Raji (cell line): Measurements from ENCODE around the gene UBAP1L.

Experiments
- POLR2A ChIP-seq: IDR thresholded peaks from 2 replicates; pipeline ENCODE4 v1.6.1; 2011; ENCODE audit warnings: low read depth, low read length, control low read depth; ENCODE audit not compliant: insufficient read depth

Gene UBAP1L

DNA sequence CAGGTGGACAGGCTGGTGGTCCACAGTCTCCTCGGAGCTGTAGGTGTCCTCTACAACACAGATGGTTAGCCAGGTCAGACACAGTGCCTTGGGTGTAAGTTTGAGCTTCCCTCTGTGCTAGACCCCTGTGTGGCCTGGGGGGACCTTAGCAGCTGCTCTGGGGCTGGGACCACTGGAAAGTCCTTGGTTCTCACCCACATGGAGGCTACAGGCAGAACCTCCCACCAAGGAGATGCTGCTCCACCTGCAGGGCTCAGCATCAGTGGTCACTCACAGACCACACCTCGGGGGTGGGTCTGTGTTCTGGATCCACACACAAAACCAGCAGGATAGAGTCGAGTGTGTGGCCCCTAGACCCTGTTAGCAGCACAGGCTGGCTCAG lies 55.6 kb downstream of the UBAP1L start:
- no peak for TF ChIP-seq POLR2A

GRCh38 chr15:65058394-65059368 lies 56.3 kb downstream of the UBAP1L start:
- no peak for TF ChIP-seq POLR2A

DNA sequence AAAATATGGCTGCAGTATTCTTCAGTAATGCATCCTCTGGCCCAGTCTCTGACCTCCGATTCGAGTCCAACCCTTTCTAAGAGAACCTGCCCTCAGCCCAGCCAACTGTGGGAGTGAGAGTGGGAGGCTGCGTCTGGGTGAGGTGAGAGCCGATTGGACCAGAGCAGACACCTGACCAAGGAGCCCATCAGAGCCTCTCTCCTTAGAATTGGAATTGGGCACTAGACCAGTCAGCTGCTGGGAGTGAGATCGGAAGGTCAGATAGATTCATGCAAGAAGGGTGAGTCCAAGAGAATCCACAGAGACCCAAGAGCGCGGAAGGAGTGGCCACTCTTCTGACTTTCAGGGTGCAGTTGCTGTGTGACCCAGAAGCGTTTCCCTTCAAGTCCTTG lies 57.5 kb downstream of the UBAP1L start:
- TF ChIP-seq POLR2A: no peak

DNA sequence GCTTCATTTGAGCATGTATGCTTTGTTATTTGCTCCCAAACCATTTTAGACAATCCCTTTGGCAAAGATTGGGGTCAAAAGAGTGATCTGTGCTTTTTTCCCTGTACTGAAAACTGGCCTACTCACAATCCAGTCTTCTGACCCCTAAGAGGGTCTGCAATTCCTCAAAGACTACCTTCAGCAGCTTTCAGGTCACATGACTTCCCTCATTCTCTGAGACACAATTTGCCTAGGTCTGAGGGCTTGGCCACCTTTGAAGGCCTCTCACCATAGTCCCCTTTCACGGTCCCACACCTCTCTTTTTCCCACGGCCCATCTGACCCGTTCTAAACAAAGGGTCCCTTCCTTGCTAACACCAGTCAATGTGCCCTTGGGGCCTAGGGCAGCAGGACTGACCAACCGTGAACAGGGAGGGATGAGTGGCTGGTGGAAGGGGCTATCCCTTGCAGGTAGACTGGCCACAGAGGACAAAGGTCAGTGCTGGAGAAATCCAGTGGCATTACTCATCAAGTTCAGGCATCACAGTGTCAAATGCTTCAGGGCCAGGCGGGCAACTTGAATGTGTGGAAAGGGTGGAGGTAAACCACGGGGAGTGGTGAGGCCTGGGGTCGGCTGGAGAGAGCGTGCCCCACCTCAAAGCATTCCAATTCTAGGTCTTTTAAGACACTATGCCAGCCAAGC lies 58.0 kb downstream of the UBAP1L start:
- no peak for TF ChIP-seq POLR2A

DNA sequence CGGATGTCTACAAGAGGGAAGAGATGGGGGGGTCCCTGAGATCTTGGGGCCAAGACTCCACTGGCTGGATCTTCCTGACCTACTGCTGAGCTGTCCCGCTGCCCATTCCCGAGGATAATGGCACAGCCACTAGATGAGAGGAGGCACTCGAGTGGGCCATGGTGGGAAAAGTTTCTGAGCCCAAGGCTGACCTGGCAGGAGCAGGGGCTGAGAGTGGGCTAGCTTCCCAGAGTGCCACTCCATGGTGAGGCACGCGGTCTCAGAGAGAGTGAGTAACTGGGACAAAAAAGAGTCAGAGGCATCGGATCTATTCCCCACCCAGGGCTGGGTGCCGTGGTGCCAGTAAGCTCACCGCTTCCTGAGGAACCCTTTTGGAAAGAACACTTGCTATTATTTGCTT lies 58.9 kb downstream of the UBAP1L start:
- no peak for TF ChIP-seq POLR2A

DNA sequence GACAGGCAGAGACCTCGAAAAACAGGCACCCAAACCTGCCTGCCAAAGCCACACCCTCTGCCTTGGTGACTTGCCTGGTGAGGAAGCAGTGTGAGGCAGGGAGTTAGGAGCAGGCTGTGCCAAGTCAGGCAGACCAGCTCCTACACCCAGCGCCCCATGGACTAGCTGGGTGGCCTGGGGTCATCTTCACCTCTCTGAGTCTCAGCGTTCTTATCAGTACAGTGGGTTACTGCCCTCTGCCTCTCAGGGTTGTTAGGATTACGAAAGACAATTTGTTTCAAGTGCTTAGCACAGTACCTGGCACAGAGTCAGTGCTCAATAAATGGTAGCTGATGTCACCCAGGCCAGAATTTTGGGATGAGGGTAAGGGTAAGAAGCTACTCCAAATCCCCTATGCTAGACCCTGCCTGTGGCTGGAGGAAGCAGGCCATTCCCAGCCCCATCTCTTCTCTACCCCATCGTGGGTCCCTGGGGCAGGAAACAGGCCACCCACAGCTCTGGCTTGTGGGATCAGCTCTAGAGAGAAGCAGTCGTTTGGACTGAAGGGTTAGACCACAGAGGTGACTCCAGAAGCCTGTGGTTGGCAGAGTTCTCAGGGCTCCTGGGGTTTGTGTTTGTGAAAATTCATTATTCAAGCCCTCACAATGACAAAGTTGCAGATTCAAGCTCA lies 59.7 kb downstream of the UBAP1L start:
- TF ChIP-seq POLR2A: no peak

GRCh38 chr15:65054333-65055200 lies 60.4 kb downstream of the UBAP1L start:
- no peak for TF ChIP-seq POLR2A

DNA sequence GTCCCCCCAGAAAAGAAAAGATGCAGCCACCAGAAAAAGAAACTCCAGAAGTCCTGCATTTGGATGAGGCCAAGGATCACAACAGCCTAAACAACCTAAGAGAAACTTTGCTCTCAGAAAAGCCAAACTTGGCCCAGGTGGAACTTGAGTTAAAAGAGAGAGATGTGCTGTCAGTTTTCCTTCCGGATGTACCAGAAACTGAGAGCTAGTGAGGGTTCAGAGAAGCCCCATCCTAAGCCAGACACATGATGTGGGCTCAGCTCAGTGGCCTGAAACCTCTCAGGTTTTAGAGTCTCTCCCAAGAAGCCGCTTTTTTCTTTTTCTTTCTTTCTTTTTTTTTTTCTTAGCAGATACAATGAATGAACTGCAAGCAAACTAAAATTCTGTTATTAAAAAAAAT lies 62.0 kb downstream of the UBAP1L start:
- no peak for TF ChIP-seq POLR2A

DNA sequence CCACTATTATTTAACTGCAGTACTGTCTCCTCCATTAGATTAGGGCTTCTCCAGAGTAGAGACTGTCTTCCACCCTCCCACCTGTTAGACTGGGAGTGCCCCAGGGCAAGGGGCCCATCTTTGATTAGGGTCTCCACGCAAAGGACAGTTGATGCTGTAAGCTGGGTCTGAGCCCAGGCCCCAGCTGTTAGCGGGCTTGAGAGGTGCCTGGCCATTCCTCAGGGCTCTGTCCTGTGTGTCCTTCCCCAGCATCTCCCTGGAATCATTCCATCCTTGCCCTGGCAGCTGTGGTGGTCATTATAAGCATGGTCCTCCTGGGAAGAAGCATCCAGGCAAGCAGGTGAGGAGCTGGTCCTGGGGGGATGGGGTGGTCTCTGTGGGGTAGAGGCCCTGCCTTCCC lies 63.7 kb downstream of the UBAP1L start:
- no peak for TF ChIP-seq POLR2A

DNA sequence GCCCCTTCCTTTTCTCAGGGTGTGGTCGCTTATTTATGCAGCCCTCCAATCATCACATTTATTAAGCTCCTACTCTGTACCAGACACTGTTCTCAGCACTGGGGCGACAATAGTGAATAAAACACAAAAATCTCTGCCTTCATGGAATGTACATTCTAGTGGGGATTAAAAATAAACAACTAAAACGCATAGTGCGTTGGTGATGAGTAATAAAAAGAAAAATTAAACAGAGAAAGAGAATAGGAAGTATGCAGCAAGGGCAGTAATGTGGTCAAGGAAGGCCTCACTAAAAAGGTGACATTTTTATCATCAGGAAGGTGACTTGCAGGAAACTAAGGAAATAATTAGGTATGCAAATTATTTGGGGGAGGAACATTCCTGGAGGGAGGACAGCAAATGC lies 64.7 kb downstream of the UBAP1L start:
- no peak for TF ChIP-seq POLR2A

DNA sequence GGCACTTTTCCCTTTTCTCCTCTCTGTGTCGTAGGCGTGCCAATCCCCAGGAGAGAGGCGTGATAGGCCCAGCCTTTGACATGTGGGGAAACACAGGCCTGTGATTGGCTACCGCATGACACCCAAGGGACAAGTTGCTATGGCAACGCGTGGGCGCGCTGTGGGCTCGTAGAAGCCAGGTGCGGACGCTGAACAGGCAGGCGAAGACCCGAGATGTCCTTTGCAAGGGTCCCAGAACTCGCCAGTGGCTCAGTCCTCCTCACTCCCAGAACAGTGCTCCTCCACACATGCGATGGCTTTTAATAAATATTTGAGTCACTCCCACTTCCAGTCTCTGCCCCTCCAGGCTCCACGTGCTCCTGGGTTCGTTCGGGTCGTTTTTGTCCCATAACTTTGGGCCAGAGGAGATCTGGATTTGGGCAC lies 65.6 kb downstream of the UBAP1L start:
- TF ChIP-seq POLR2A: no peak

GRCh38 chr15:65048241-65048640 lies 66.8 kb downstream of the UBAP1L start:
- no peak for TF ChIP-seq POLR2A

- no peak for TF ChIP-seq POLR2A
Measured at GRCh38 chr15:65044724-65045481, 70.1 kb downstream of the UBAP1L start, which contains the start of gene SLC51B. Gene SLC51B, plus strand, starts transcription at chr15:65045387. Its CDS starts 4,618 bp downstream, at chr15:65050005.

DNA sequence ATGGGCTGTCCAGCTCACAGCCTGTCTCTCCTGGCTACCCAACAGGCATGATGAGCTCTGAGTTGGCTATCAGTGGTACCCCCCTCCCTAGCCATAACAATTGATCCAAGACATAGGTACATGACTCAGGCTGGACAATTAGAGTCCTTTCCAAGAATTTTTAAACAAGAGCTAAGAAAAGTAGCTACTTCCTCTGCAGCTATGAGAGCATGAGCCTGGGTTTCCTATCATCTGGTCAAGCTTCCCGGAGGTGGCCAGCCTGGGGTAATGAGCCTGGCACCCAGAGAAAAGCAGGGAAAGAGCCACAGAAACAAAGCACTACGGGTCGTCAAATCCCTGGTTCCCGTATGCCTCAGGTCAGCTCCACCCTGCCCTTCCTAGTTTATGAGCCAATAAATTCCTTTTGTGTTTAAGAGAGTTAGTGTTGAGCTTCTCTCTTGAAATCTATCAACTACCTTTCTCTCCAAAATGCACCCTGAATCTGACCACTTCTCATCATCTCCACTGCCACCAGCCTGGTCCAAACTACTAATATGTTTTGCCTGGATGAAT lies 72.1 kb downstream of the UBAP1L start:
- TF ChIP-seq POLR2A: no peak
